Thoracic aorta (tissue), 2 donors: ENCODE results near the gene XYLT1. TPM values are rescaled to one million over a fixed set of nuclear protein-coding genes. Genes with fewer than 3 reads are reported as not detected.

ENCODE experiments used
- ATAC-seq: fragments of 150-250 bp; one replicate; pipeline ENCODE4 v1.8.0; 2017; ENCODE audit warnings: low read depth; ENCODE audit not compliant: insufficient number of reproducible peaks, low FRiP score
- DNase-seq: peaks from one replicate; pipeline ENCODE4 v3.0.0-alpha.2; 2020; ENCODE audit warnings: low spot score
- H3K27ac ChIP-seq, 2 donors: fragments of 200-600 bp; sonication (generic); 1 replicate in 1 of 2; 2 replicates in 1 of 2; pipeline ENCODE4 v1.5.1; 2016; ENCODE audit warnings: mild to moderate bottlenecking in 2 of 2, moderate library complexity in 2 of 2
- H3K27me3 ChIP-seq: fragments of 200-600 bp; sonication (generic); replicated peaks from 2 replicates; pipeline ENCODE4 v1.6.0; 2016; ENCODE audit warnings: mild to moderate bottlenecking; ENCODE audit not compliant: insufficient read depth
- H3K36me3 ChIP-seq: fragments of 200-600 bp; sonication (generic); one replicate; pipeline ENCODE4 v1.5.1; 2016
- H3K4me1 ChIP-seq, 2 donors: fragments of 200-600 bp; sonication (generic); 1 replicate in 1 of 2; 2 replicates in 1 of 2; pipeline versions ENCODE4 v1.5.1 to v1.6.0; 2016; ENCODE audit warnings: low read depth in 2 of 2, mild to moderate bottlenecking in 1 of 2; ENCODE audit not compliant: control insufficient read depth in 1 of 2
- H3K4me3 ChIP-seq: fragments of 200-600 bp; sonication (generic); 2 replicates; pipeline ENCODE4 v1.5.1; 2016; ENCODE audit warnings: mild to moderate bottlenecking
- H3K9me3 ChIP-seq: fragments of 200-600 bp; sonication (generic); 2 replicates; pipeline ENCODE4 v1.5.1; 2016
- CTCF ChIP-seq: fragments of 200-600 bp; sonication (generic); IDR thresholded peaks from one replicate; pipeline ENCODE4 v1.5.1; 2019; ENCODE audit warnings: antibody characterized with exemption
- total RNA-seq, 2 donors: library from RNA; depleted of rRNA; stranded (reverse); fragments of >200 nt; gene quantifications; one replicate each; pipeline versions ENCODE4 v1.1.0 to v1.2.3, GENCODE V29; 2016

XYLT1 gene
- total RNA-seq, 2 donors from 2014 or later = 13.1 to 22.5 TPM

GRCh38 chr16:17431968-17432625 lies 38.7 kb downstream of the XYLT1 start:
- Histone ChIP-seq H3K27ac (no peak overlapping the region), H3K4me1 (peaks cover 8 to 19% of the 10 kb centered on the region in 2 donors), H3K36me3 (no peaks in the 10 kb centered on the region), H3K4me3 (no peak overlapping the region), H3K9me3 (no peaks in the 10 kb centered on the region), H3K27me3 (no peaks in the 10 kb centered on the region)
- no peak for ATAC-seq
- TF ChIP-seq CTCF = no peak
- no peak for DNase-seq

GRCh38 chr16:17431012-17431411 lies 39.7 kb downstream of the XYLT1 start:
- Histone ChIP-seq H3K4me3 (no peak overlapping the region), H3K27me3 (no peaks in the 10 kb centered on the region), H3K4me1 (peaks cover 8 to 19% of the 10 kb centered on the region in 2 donors), H3K36me3 (no peaks in the 10 kb centered on the region), H3K27ac (no peak overlapping the region), H3K9me3 (no peaks in the 10 kb centered on the region)
- DNase-seq (no peak), ATAC-seq (no peak)
- TF ChIP-seq CTCF = no peak

GRCh38 chr16:17426451-17426850 lies 44.3 kb downstream of the XYLT1 start:
- no peak overlapping the region for H3K4me3 ChIP-seq
- ATAC-seq = no peak
- H3K27ac ChIP-seq = no peak overlapping the region
- no peaks in the 10 kb centered on the region for H3K9me3 ChIP-seq
- no peaks in the 10 kb centered on the region for H3K4me1 ChIP-seq
- H3K36me3 ChIP-seq = no peaks in the 10 kb centered on the region
- DNase-seq = no peak
- no peaks in the 10 kb centered on the region for H3K27me3 ChIP-seq
- no peak for TF ChIP-seq CTCF

- TF ChIP-seq CTCF = no peak
Observed at GRCh38 chr16:17424771-17425170, 46.0 kb downstream of the XYLT1 start.

GRCh38 chr16:17423221-17423620 lies 47.5 kb downstream of the XYLT1 start:
- Histone ChIP-seq H3K4me1 (no peaks in the 10 kb centered on the region), H3K9me3 (no peaks in the 10 kb centered on the region), H3K4me3 (no peak overlapping the region), H3K36me3 (no peaks in the 10 kb centered on the region), H3K27ac (no peak overlapping the region), H3K27me3 (no peaks in the 10 kb centered on the region)
- TF ChIP-seq CTCF = no peak
- DNase-seq = no peak
- no peak for ATAC-seq

More at GRCh38 chr16:17424771-17425170, 46.0 kb downstream of the XYLT1 start:
- H3K36me3 ChIP-seq = no peaks in the 10 kb centered on the region
- DNase-seq (no peak), ATAC-seq (no peak)
- no peaks in the 10 kb centered on the region for H3K27me3 ChIP-seq
- no peak overlapping the region for H3K4me3 ChIP-seq
- H3K9me3 ChIP-seq = no peaks in the 10 kb centered on the region
- H3K27ac ChIP-seq = no peak overlapping the region
- H3K4me1 ChIP-seq = no peaks in the 10 kb centered on the region
